HG03280 (cell line): ENCODE results near the gene KRTAP5-7.
"Not testable (repeated sequence)": the region's sequence is repeated elsewhere in the genome, so short reads cannot be mapped to it uniquely, and the experiment has no call there.

Experiments
- ATAC-seq: cut with Tn5 transposase; IDR thresholded peaks from one replicate; pipeline ENCODE4 v1.9.1; 2021; ENCODE audit warnings: mild to moderate bottlenecking, moderate library complexity; ENCODE audit not compliant: unreplicated experiment

The KRTAP5-7 gene, protein sequence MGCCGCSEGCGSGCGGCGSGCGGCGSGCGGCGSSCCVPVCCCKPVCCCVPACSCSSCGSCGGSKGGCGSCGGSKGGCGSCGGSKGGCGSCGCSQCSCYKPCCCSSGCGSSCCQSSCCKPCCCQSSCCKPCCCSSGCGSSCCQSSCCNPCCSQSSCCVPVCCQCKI

GRCh38 chr11:71526796-71527575 is at the start of gene KRTAP5-7:
Gene KRTAP5-7, plus strand, starts transcription at chr11:71527267. Its CDS starts 34 bp downstream, at chr11:71527301.
- not testable (repeated sequence) for ATAC-seq

DNA sequence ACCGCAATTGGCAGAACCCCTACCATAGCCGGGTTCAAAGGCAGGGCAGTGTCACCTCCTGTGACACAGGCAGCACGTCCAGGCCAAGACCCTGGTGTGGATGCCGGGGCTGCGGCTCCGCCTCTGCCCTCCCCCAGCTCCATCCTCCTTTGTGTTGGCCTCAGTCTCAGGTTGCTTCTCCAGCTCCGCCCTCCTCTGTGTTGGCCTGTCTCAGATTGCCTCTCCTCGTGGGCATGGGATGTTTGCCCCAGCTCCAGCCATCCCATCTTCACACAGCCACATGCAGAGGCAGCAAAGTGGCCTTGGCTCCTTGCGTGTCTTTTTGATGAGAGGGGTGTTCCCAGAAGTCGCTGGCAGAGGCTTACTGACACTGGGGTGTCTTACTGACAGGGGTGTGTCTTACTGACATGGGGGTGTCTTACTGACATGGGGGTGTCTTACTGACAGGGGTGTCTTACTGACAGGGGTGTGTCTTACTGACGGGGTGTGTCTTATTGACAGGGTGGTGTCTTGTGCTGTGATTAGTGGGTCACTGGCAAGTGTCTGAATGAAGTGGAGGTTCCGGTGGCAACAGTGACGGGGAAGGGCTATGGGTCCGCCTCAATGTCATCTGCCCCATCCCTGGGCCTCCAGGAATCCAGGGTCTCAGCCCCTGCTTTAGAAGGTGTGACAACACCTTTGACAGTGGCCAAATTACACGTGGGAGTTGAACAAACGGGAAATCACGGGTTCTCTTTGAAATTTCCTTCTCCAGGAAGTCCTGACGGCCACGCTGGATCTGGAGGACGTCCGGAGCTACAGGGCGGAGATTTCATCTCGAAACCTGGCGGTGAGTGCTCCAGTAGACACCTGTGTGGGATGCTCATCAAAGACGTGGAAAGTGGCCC is 49.2 kb upstream of the KRTAP5-7 start:
- no peak for ATAC-seq

GRCh38 chr11:71478528-71478840 is 48.6 kb upstream of the KRTAP5-7 start:
- ATAC-seq: no peak

GRCh38 chr11:71481101-71481960 is 45.7 kb upstream of the KRTAP5-7 start:
- ATAC-seq: no peak

- no peak for ATAC-seq
Observed at GRCh38 chr11:71482216-71482615, 44.9 kb upstream of the KRTAP5-7 start.

DNA sequence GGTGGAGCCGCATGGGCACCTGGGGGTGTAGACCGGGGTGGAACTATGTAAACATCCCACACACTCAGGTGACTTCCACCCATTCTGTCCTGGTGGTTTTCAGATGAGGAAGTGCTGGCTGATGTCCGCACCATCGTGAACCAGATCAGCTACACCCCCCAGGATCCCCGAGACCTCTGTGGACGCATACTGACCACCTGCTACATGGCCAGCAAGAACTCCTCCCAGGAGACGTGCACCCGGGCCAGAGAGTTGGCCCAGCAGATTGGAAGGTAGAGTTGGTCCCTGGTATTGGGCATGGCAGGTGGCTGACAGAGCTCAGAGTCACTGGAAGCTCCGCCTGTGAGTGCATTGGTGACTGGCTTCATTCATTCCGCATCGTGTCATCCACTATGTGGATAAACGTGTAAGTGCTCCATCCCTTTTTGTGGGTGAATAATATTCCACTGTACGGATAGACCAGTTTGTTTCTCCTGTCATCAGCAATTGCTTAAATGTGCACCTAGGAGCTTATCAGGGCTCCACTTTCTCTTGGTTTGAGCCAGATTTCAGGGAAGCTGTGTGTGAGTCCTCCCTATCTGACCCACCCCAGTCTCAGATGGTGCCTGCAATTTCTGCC is 44.2 kb upstream of the KRTAP5-7 start:
- no peak for ATAC-seq

- ATAC-seq: no peak
Observed at GRCh38 chr11:71483692-71484091, 43.4 kb upstream of the KRTAP5-7 start.

DNA sequence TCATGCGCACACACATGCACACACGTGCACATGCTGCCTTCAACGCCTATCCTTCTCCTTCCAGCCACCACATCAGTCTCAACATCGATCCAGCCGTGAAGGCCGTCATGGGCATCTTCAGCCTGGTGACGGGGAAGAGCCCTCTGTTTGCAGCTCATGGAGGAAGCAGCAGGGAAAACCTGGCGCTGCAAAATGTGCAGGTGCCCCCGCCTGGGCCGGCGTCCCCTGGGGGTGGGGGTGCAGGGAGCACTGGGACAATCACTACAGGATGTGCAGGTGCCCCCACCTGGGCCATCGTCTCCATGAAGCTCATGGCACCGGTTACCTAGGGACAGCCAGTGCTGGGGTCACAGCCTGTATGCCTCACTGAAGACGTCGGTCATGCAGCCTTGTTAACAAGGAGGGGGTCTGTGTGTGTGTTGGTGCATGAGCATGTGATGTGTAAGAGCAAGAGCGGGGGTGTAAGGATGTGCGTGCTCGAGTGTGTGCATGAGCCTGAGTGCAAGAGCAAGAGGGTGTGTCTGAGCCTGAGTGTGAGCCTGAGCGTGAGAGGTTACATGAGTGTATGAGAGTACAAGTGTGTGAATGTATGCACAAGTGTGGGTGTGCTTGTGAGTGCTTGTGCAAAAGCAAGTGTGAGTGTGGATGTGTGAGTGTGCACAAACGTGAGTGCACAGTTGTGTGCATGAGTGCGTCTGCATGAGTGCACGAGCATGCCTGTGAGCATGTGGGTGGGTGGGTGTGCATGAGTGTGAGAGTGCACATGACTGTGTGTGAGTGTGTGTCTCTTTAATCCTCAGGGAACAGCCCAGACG is 42.6 kb upstream of the KRTAP5-7 start:
- ATAC-seq: no peak

GRCh38 chr11:71485063-71485399 is 42.0 kb upstream of the KRTAP5-7 start:
- no peak for ATAC-seq

- no peak for ATAC-seq
Observed at GRCh38 chr11:71485466-71485865, 41.6 kb upstream of the KRTAP5-7 start.

- no peak for ATAC-seq
Observed at GRCh38 chr11:71486320-71486719, 40.7 kb upstream of the KRTAP5-7 start.

GRCh38 chr11:71488681-71489270 is 38.3 kb upstream of the KRTAP5-7 start:
- no peak for ATAC-seq

DNA sequence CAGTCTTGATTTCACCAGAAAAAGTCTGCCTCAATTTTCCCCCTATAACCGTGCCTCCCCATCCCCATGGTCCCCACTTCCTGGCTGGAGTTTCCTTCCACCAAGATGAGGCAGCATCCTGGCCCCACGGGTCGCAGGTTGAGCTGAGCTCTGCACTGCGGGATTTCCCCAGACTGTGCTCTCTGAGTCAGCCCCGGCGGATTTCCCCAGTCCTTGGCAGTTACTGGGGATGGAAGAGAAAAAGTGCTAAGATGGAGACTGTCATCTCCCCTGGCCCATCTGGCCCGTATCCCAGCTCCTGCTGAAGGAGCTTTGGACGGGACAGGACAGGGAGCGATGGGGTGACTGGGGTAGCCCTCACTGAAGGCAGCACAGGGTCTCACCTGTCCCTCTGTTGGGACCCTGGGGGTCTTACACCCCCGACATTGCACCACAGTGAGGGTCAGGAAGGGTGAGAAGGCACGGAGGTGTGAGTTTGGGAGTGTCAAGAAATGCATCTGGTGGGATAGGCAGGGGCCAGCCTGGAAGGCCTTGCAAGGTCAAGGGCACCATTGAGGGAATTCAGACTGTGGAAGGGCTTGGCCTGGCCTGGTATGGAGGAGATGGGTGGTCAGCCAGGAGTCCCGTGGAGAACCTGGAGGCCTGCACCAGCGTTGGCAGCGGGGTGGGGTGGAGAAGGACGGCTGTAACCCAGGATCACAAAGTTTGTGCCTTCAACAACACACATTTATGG is 37.6 kb upstream of the KRTAP5-7 start:
- no peak for ATAC-seq

DNA sequence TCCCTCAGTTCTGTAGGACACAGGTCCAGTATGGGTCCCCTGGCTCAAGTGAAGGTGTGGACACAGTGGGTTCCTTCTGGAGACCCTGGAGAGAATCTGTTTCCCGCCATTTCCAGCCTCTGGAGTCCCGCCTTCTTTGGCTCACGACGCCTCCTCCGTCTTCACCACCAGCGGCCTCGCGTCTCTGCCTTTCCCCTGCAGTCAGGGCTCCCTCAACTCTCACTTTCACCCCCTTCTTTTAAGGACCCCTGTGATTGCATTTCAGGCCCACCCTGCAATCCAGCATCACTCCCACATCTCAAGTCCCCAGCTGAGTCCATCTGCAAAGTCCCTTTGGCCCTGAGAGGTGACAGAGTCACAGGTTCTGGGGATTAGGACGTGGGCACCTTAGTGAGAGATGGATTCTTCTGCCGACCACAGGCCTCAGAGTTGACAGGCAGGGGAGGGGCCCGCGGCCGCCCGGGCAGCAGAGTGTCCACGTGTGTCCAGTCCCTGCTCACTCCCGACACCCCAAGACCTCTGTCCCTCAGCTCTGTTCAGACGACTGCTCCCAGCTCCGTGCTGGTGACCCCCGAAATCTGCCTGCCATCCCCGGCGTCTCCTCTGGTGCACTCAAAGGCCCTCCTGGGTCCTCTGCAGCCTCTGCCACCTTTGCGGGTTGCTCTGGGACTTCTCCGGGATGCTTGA is 36.9 kb upstream of the KRTAP5-7 start:
- ATAC-seq: no peak

DNA sequence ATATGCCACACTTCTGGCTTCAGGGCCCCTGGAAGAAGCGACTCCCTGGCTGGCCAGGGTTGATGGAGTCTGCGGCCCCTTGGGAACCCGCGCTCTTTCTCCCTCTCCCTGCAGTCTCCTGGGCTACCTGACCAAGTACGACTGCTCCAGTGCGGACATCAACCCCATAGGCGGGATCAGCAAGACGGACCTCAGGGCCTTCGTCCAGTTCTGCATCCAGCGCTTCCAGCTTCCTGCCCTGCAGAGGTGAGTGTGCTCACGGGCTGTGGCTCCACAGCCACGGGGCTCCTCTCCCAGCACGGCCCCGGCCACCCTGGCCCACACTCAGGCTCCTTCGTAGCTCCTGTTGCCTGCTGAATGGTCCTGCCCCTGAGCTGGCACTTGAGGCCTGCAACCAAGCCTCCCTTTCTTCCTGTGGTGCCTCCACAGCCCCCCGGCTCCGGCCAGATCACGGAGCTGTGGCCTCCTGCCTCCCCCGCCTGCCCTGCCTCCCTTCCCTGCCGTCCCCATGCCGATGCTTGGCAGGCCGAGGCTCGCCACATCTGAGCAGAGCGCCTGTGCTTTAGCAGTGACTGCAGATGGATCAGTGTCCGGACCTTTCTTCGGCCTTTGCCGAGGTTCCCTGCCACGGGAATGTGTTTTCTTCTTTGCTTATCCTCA is 36.2 kb upstream of the KRTAP5-7 start:
- ATAC-seq: no peak

DNA sequence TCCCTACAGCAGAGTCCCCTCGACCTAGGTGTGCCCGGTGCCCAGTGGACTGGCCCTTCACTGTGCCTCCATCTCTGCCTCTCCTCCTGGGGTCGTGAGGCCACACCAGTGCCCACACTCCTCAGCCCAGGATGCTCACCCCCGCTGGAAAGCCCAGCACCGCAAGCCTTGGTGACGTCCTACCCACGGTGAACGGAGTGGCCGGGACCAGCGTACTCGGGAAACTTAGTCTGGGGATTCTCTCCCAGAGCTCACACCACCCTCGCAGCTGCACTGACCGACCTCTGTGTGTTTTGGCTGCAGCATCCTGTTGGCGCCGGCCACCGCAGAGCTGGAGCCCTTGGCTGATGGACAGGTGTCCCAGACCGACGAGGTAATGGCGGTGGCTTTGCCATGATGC is 35.5 kb upstream of the KRTAP5-7 start:
- no peak for ATAC-seq

DNA sequence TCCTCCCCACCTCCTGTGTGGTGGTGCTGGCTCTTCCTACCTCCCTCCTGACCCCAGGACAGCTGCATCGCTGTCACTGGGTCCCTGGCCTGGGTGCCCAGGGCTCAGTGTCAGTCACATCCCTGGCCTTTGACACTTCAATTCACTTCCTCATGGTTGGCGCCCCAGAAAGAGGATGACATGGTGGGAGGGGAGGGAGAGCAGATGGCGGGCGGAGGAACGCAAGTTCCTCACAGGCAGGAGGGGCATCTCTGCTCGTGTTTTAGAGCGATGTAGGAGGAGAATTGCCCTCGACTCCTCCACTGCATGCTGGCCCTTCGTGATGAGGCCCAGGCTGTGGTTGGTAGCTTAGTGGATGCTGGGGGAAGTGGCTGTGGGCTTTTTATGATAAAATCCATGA is 35.1 kb upstream of the KRTAP5-7 start:
- ATAC-seq: no peak
